Activated CD4-positive, alpha-beta T cell treated with anti-CD3 and anti-CD28 coated beads for 48 hours (primary cell): ENCODE data around the gene RSPO1.

ENCODE experiments used
- DNase-seq: peaks from one replicate; pipeline ENCODE4 v3.0.0-alpha.2; 2020

The RSPO1 gene

GRCh38 chr1:37656026-37656425, 21.3 kb upstream of the RSPO1 start:
- no peak for DNase-seq

GRCh38 chr1:37655274-37655673, 20.6 kb upstream of the RSPO1 start:
- no peak for DNase-seq

GRCh38 chr1:37653906-37654305, 19.2 kb upstream of the RSPO1 start:
- DNase-seq = no peak

- no peak for DNase-seq
Observed at GRCh38 chr1:37652976-37653375, 18.3 kb upstream of the RSPO1 start.

GRCh38 chr1:37651803-37652202, 17.1 kb upstream of the RSPO1 start:
- DNase-seq = no peak

- no peak for DNase-seq
Observed at GRCh38 chr1:37650721-37651120, 16.0 kb upstream of the RSPO1 start.

GRCh38 chr1:37650173-37650572, 15.5 kb upstream of the RSPO1 start:
- no peak for DNase-seq

- DNase-seq = no peak
Observed at GRCh38 chr1:37647281-37647680, 12.6 kb upstream of the RSPO1 start.

GRCh38 chr1:37641059-37641458, 6.4 kb upstream of the RSPO1 start:
- no peak for DNase-seq

- DNase-seq = no peak
Observed at GRCh38 chr1:37636435-37636834, 1.7 kb upstream of the RSPO1 start.

GRCh38 chr1:37634992-37635902, 555 bp upstream of the RSPO1 start:
- DNase-seq = no peak

GRCh38 chr1:37633938-37634243, 801 bp downstream of the RSPO1 start:
- DNase-seq = no peak

- no peak for DNase-seq
Observed at GRCh38 chr1:37633040-37633937, 1.4 kb downstream of the RSPO1 start.

GRCh38 chr1:37631036-37631435, 3.7 kb downstream of the RSPO1 start:
- DNase-seq = no peak

GRCh38 chr1:37630426-37631028, 4.2 kb downstream of the RSPO1 start:
- no peak for DNase-seq

- no peak for DNase-seq
Observed at GRCh38 chr1:37629726-37630425, 4.8 kb downstream of the RSPO1 start.

- DNase-seq = no peak
Observed at GRCh38 chr1:37629008-37629407, 5.7 kb downstream of the RSPO1 start.

GRCh38 chr1:37628026-37628556, 6.6 kb downstream of the RSPO1 start:
- no peak for DNase-seq

GRCh38 chr1:37622131-37622530, 12.6 kb downstream of the RSPO1 start:
- no peak for DNase-seq

- DNase-seq = no peak
Observed at GRCh38 chr1:37621326-37621870, 13.3 kb downstream of the RSPO1 start.

- DNase-seq = no peak
Observed at GRCh38 chr1:37620707-37621106, 14.0 kb downstream of the RSPO1 start.

GRCh38 chr1:37616330-37616729, 18.4 kb downstream of the RSPO1 start:
- no peak for DNase-seq
